Measurements from ENCODE around the gene SLC15A5. TPM values are rescaled to one million over a fixed set of nuclear protein-coding genes. Genes with fewer than 3 reads are reported as not detected.

Gene SLC15A5
- total RNA-seq, 1 donor from 2014 or later: not detected

GRCh38 chr12:16184681-16185080, 92.8 kb downstream of the SLC15A5 start:
- Mint-ChIP-seq H3K27ac (no peak overlapping the region), H3K27me3 (ENCODE audit: insufficient read depth, low read depth) (no peaks in the 10 kb centered on the region), H3K4me1 (no peaks in the 10 kb centered on the region), H3K9me3 (no peaks in the 10 kb centered on the region), H3K4me3 (no peak overlapping the region), H3K36me3 (no peaks in the 10 kb centered on the region)
- Histone ChIP-seq H2AFZ (replicated peaks) (no peak overlapping the region), H3K9ac (no peak overlapping the region), H3F3A (ENCODE audit: low read depth) (no peaks in the 10 kb centered on the region), H3K27ac (no peak overlapping the region), H3K9me3 (ENCODE audit: low read depth) (peaks cover 3% of the 10 kb centered on the region), H3K4me1 (no peaks in the 10 kb centered on the region), H3K4me3 (no peak overlapping the region), H3K4me2 (no peak overlapping the region), H3K36me3 (no peaks in the 10 kb centered on the region), H3K27me3 (no peaks in the 10 kb centered on the region), H3K79me2 (ENCODE audit: low read depth) (no peaks in the 10 kb centered on the region), H4K20me1 (ENCODE audit: low read depth) (no peaks in the 10 kb centered on the region)
- TF ChIP-seq CTCF (IDR thresholded peaks at IDR 0.05) (no peak), EZH2 (IDR thresholded peaks at IDR 0.05) (no peak), EZH2phosphoT487 (IDR thresholded peaks at IDR 0.05) (no peak)
- no peak for DNase-seq (ENCODE audit: low spot score)

GRCh38 chr12:16183541-16183940, 93.9 kb downstream of the SLC15A5 start:
- Histone ChIP-seq H4K20me1 (ENCODE audit: low read depth) (no peaks in the 10 kb centered on the region), H3K4me2 (no peak overlapping the region), H2AFZ (replicated peaks) (no peak overlapping the region), H3F3A (ENCODE audit: low read depth) (no peaks in the 10 kb centered on the region), H3K36me3 (no peaks in the 10 kb centered on the region), H3K27ac (no peak overlapping the region), H3K4me3 (no peak overlapping the region), H3K27me3 (no peaks in the 10 kb centered on the region), H3K9me3 (ENCODE audit: low read depth) (peaks cover 4% of the 10 kb centered on the region), H3K79me2 (ENCODE audit: low read depth) (no peaks in the 10 kb centered on the region), H3K9ac (no peak overlapping the region), H3K4me1 (no peaks in the 10 kb centered on the region)
- Mint-ChIP-seq H3K4me3 (no peak overlapping the region), H3K27ac (no peak overlapping the region), H3K9me3 (no peaks in the 10 kb centered on the region), H3K27me3 (ENCODE audit: insufficient read depth, low read depth) (no peaks in the 10 kb centered on the region), H3K4me1 (no peaks in the 10 kb centered on the region), H3K36me3 (no peaks in the 10 kb centered on the region)
- no peak for DNase-seq (ENCODE audit: low spot score)
- TF ChIP-seq CTCF (IDR thresholded peaks at IDR 0.05): no peak
- no peak for TF ChIP-seq EZH2phosphoT487 (IDR thresholded peaks at IDR 0.05)
- no peak for TF ChIP-seq EZH2 (IDR thresholded peaks at IDR 0.05)

- H3K4me2 ChIP-seq: no peak overlapping the region
- Mint-ChIP-seq H3K36me3 (no peaks in the 10 kb centered on the region), H3K9me3 (no peaks in the 10 kb centered on the region), H3K4me3 (no peak overlapping the region), H3K27me3 (ENCODE audit: insufficient read depth, low read depth) (no peaks in the 10 kb centered on the region), H3K4me1 (peaks cover 6% of the 10 kb centered on the region), H3K27ac (no peak overlapping the region)
- no peaks in the 10 kb centered on the region for H3K4me1 ChIP-seq
- no peak for DNase-seq (ENCODE audit: low spot score)
- peaks cover 4% of the 10 kb centered on the region for H3K9me3 ChIP-seq (ENCODE audit: low read depth)
- no peaks in the 10 kb centered on the region for H3K79me2 ChIP-seq (ENCODE audit: low read depth)
- no peak overlapping the region for H2AFZ ChIP-seq (replicated peaks)
- no peaks in the 10 kb centered on the region for H3K27me3 ChIP-seq
- no peak overlapping the region for H3K4me3 ChIP-seq
- no peak overlapping the region for H3K27ac ChIP-seq
- no peaks in the 10 kb centered on the region for H3K36me3 ChIP-seq
- H3F3A ChIP-seq (ENCODE audit: low read depth): no peaks in the 10 kb centered on the region
- H3K9ac ChIP-seq: no peak overlapping the region
- TF ChIP-seq EZH2 (IDR thresholded peaks at IDR 0.05) (no peak), CTCF (IDR thresholded peaks at IDR 0.05) (no peak), EZH2phosphoT487 (IDR thresholded peaks at IDR 0.05) (no peak)
- no peaks in the 10 kb centered on the region for H4K20me1 ChIP-seq (ENCODE audit: low read depth)
These were observed 101.6 kb downstream of the SLC15A5 start for GRCh38 chr12:16175840-16176239.

Measured in neural progenitor cell (in vitro differentiated cells).